HCT116 (cell line): ENCODE measurements around the gene RIOK2. TPM values are rescaled to one million over a fixed set of nuclear protein-coding genes. Genes with fewer than 3 reads are reported as not detected.

Experiments used
- ATAC-seq: fragments of 200-7000 bp; cut with Tn5 transposase; 2 replicates; pipeline ENCODE4 v1.9.1; 2020; ENCODE audit warnings: mild to moderate bottlenecking, moderate library complexity
- BruUV-seq: library from RNA; stranded (reverse); fragments of 400-500 nt; replicated peaks from 2 replicates; lab custom pipeline; 2021; lab: Mats Ljungman, UMichigan
- CTCF ChIA-PET: fragments of 300-600 bp; sonication (Branson Sonifier 250); formaldehyde crosslinking; loops from one replicate; lab custom pipeline; 2021; ENCODE audit warnings: antibody characterized with exemption; lab: Charles Lee
- POLR2A ChIA-PET: fragments of 300-600, 350-600 bp; sonication (Branson Sonifier 250); formaldehyde crosslinking; loops from one replicate; lab custom pipeline; 2021; ENCODE audit warnings: antibody characterized with exemption; lab: Charles Lee
- RAD21 ChIA-PET, 2 experiments: fragments of 300-600 bp; sonication (Branson Sonifier 250); formaldehyde crosslinking; loops; one replicate each; lab custom pipeline; 2023; ENCODE audit warnings: low total read pairs in 2 of 2; ENCODE audit not compliant: uncharacterized antibody in 2 of 2, unreplicated experiment in 2 of 2, low non-redundant PET in 1 of 2; lab: Charles Lee
- DNase-seq: peaks from one replicate; pipeline ENCODE4 v3.0.0-alpha.2; 2010; ENCODE audit warnings: low read depth, low spot score
- H2AFZ ChIP-seq: fragments of 200-600 bp; shearing (Covaris generic), sonication (generic); 2 replicates; pipeline ENCODE4 v1.6.1; 2017; ENCODE audit warnings: low read depth, mixed run types, mixed read lengths, antibody characterized with exemption, low read length; ENCODE audit not compliant: poor library complexity, severe bottlenecking
- H3K27ac ChIP-seq: 2 replicates; pipeline ENCODE4 v1.5.1; 2012; ENCODE audit warnings: low read depth, low read length
- H3K27me3 ChIP-seq: fragments of 200-600 bp; sonication (generic); 2 replicates; pipeline ENCODE4 v1.6.1; 2016; ENCODE audit warnings: mixed run types, low read length, mixed read lengths; ENCODE audit not compliant: insufficient read depth
- H3K36me3 ChIP-seq, 2 experiments: fragments of 200-500 bp in 1 of 2; fragments of 200-600 bp in 1 of 2; sonication (Bioruptor generic) in 1 of 2; sonication (generic) in 1 of 2; 2 replicates each; pipeline versions ENCODE4 v1.5.1 to v1.6.1; 2014 to 2016; ENCODE audit warnings: low read length in 2 of 2, inconsistent platforms in 1 of 2, mixed read lengths in 1 of 2, mixed run types in 1 of 2; ENCODE audit not compliant: insufficient read depth in 2 of 2, control insufficient read depth in 1 of 2
- H3K4me1 ChIP-seq, 2 experiments: fragments of 200-600 bp in 1 of 2; sonication (generic) in 1 of 2; 2 replicates each; pipeline versions ENCODE4 v1.5.1 to v1.6.1; 2012 to 2017; ENCODE audit warnings: low read length in 2 of 2, inconsistent platforms in 1 of 2, mild to moderate bottlenecking in 1 of 2, mixed read lengths in 1 of 2, mixed run types in 1 of 2, moderate library complexity in 1 of 2; ENCODE audit not compliant: insufficient read depth in 2 of 2, control insufficient read depth in 1 of 2
- H3K4me2 ChIP-seq: fragments of 200-600 bp; sonication (generic); 2 replicates; pipeline ENCODE4 v1.6.1; 2017; ENCODE audit warnings: mixed run types, low read length, mixed read lengths
- H3K4me3 ChIP-seq, 2 experiments: fragments of 200-600 bp in 1 of 2; sonication (generic) in 1 of 2; replicated peaks in 1 of 2; 2 replicates each; pipeline ENCODE4 v1.5.1; 2011 to 2016; ENCODE audit warnings: low read length in 2 of 2, control low read depth in 1 of 2, low read depth in 1 of 2, mild to moderate bottlenecking in 1 of 2, mixed read lengths in 1 of 2, mixed run types in 1 of 2
- H3K79me2 ChIP-seq: fragments of 200-600 bp; sonication (generic); 2 replicates; pipeline ENCODE4 v1.6.1; 2017; ENCODE audit warnings: mild to moderate bottlenecking, mixed run types, low read length, moderate library complexity, mixed read lengths; ENCODE audit not compliant: insufficient read depth
- H3K9ac ChIP-seq: fragments of 200-600 bp; sonication (generic); 2 replicates; pipeline ENCODE4 v1.6.1; 2016; ENCODE audit warnings: low read length, mixed read lengths
- H3K9me2 ChIP-seq: fragments of 200-600 bp; sonication (generic), shearing (Covaris generic); 2 replicates; pipeline ENCODE4 v1.6.1; 2017; ENCODE audit warnings: mixed run types, mild to moderate bottlenecking, moderate library complexity; ENCODE audit not compliant: insufficient read depth
- H3K9me3 ChIP-seq, 2 experiments: fragments of 200-500 bp in 1 of 2; fragments of 200-600 bp in 1 of 2; sonication (Bioruptor generic) in 1 of 2; sonication (generic) in 1 of 2; 2 replicates each; pipeline ENCODE4 v1.6.1; 2014 to 2017; ENCODE audit warnings: low read length in 2 of 2, mixed read lengths in 2 of 2, inconsistent platforms in 1 of 2, low read depth in 1 of 2, mild to moderate bottlenecking in 1 of 2, mixed run types in 1 of 2, moderate library complexity in 1 of 2; ENCODE audit not compliant: control insufficient read depth in 1 of 2, insufficient read depth in 1 of 2
- H4K20me1 ChIP-seq: fragments of 200-600 bp; sonication (generic), shearing (Covaris generic); 2 replicates; pipeline ENCODE4 v1.6.1; 2017; ENCODE audit warnings: mixed run types, mild to moderate bottlenecking, moderate library complexity; ENCODE audit not compliant: insufficient read depth
- CBX3 ChIP-seq: IDR thresholded peaks from 2 replicates; pipeline ENCODE4 v1.6.1; 2012; ENCODE audit warnings: low read depth
- CTCF ChIP-seq, 3 experiments: fragments of 200-600 bp in 1 of 3; sonication (generic) in 1 of 3; IDR thresholded peaks in 2 of 3; conservative IDR thresholded peaks in 1 of 3; 2 replicates each; pipeline ENCODE4 v1.5.1; 2012 to 2017; ENCODE audit warnings: low read depth in 2 of 3, low read length in 2 of 3, antibody characterized with exemption in 1 of 3, borderline replicate concordance in 1 of 3, control low read depth in 1 of 3, mild to moderate bottlenecking in 1 of 3, mixed read lengths in 1 of 3, mixed run types in 1 of 3, moderate library complexity in 1 of 3; ENCODE audit not compliant: insufficient read depth in 1 of 3
- EZH2 ChIP-seq: fragments of 200-600 bp; sonication (generic); IDR thresholded peaks from 2 replicates; pipeline ENCODE4 v1.6.1; 2017; ENCODE audit warnings: antibody characterized with exemption, mixed run types
- EZH2phosphoT487 ChIP-seq: fragments of 200-600 bp; IDR thresholded peaks from 2 replicates; pipeline ENCODE4 v1.6.1; 2018; ENCODE audit warnings: antibody characterized with exemption, borderline replicate concordance
- FOSL1 ChIP-seq: IDR thresholded peaks from 2 replicates; pipeline ENCODE4 v1.6.1; 2012; ENCODE audit warnings: low read depth
- JUND ChIP-seq: IDR thresholded peaks from 2 replicates; pipeline ENCODE4 v1.6.1; 2012
- MAX ChIP-seq: IDR thresholded peaks from 2 replicates; pipeline ENCODE4 v1.6.1; 2012
- POLR2A ChIP-seq: IDR thresholded peaks from 2 replicates; pipeline ENCODE4 v1.7.0; 2011; ENCODE audit warnings: borderline replicate concordance; ENCODE audit not compliant: insufficient read depth, insufficient read length; ENCODE audit errors: extremely low read depth
- POLR2AphosphoS5 ChIP-seq: IDR thresholded peaks from 2 replicates; pipeline ENCODE4 v1.6.1; 2011; ENCODE audit warnings: mild to moderate bottlenecking, low read depth, low read length, moderate library complexity
- SP1 ChIP-seq: IDR thresholded peaks from 2 replicates; pipeline ENCODE4 v1.6.1; 2012; ENCODE audit warnings: low read depth
- SRF ChIP-seq: IDR thresholded peaks from 2 replicates; pipeline ENCODE4 v1.6.1; 2012; ENCODE audit warnings: low read depth
- intact Hi-C: fragments of 100-400 bp; cut with micrococcal nuclease; formaldehyde crosslinking; loops from 2 replicates; pipeline ENCODE4 v1.10.0; 2022
- total RNA-seq: library from RNA; stranded (reverse); gene quantifications from one replicate; pipeline ENCODE4 v1.2.1, GENCODE V29; 2021; ENCODE audit not compliant: unreplicated experiment

RIOK2 gene
- total RNA-seq, 1 experiment from 2014 or later = 27.1 TPM

- CTCF ChIA-PET = no interaction called here
- no TSS peak for BruUV-seq
- DNase-seq = no peak
- no peak overlapping the region for H2AFZ ChIP-seq
- no peak for TF ChIP-seq CTCF (IDR thresholded peaks at IDR 0.05 in 2 of 3, conservative IDR thresholded peaks at IDR 0.05 in 1 of 3; ENCODE audit: borderline replicate concordance in 1 of 3, insufficient read depth in 1 of 3, low read depth in 2 of 3, low read length in 2 of 3)
- no peak for TF ChIP-seq EZH2
- no peak for TF ChIP-seq POLR2AphosphoS5
- no peak for TF ChIP-seq SRF
- no peak for TF ChIP-seq JUND
- TF ChIP-seq CBX3 = no peak
- TF ChIP-seq EZH2phosphoT487 = no peak
- no peak for TF ChIP-seq POLR2A
- TF ChIP-seq FOSL1 = no peak
- no peak for TF ChIP-seq SP1
- TF ChIP-seq, all 23 proteins: peak for 0
- Histone ChIP-seq H3K79me2 (no peaks in the 10 kb centered on the region), H3K4me3 (no peak overlapping the region), H3K27me3 (no peaks in the 10 kb centered on the region), H3K36me3 (no peaks in the 10 kb centered on the region), H3K9ac (no peak overlapping the region), H3K9me3 (no peaks in the 10 kb centered on the region), H3K27ac (no peak overlapping the region), H3K4me2 (no peak overlapping the region), H3K9me2 (no peaks in the 10 kb centered on the region), H3K4me1 (no peaks in the 10 kb centered on the region), H4K20me1 (no peaks in the 10 kb centered on the region)
- intact Hi-C loops = no loop called here
- ChIA-PET POLR2A (no interaction called here), RAD21 (no interaction called here)
- ATAC-seq = no peak
Observed at GRCh38 chr5:97150401-97150800, 32.6 kb downstream of the RIOK2 start.

- TF ChIP-seq MAX = no peak
- no peak for TF ChIP-seq SRF
- TF ChIP-seq POLR2AphosphoS5 = no peak
- no peak for TF ChIP-seq EZH2phosphoT487
- no peak for TF ChIP-seq CBX3
- no peaks in the 10 kb centered on the region for H3K36me3 ChIP-seq
- no peak overlapping the region for H3K27ac ChIP-seq
- ChIA-PET RAD21 (no interaction called here), CTCF (no interaction called here), POLR2A (no interaction called here)
- no TSS peak for BruUV-seq
- H3K27me3 ChIP-seq = no peaks in the 10 kb centered on the region
- no peaks in the 10 kb centered on the region for H4K20me1 ChIP-seq
- intact Hi-C loops = no loop called here
- no peak overlapping the region for H3K4me3 ChIP-seq
- no peak overlapping the region for H3K4me2 ChIP-seq
- H3K9me2 ChIP-seq = no peaks in the 10 kb centered on the region
- no peak overlapping the region for H3K9ac ChIP-seq
- no peaks in the 10 kb centered on the region for H3K9me3 ChIP-seq
- H2AFZ ChIP-seq = no peak overlapping the region
- no peaks in the 10 kb centered on the region for H3K79me2 ChIP-seq
- DNase-seq = no peak
- ATAC-seq = no peak
- no peaks in the 10 kb centered on the region for H3K4me1 ChIP-seq
Observed at GRCh38 chr5:97149709-97150108, 33.3 kb downstream of the RIOK2 start.
